Adrenal gland (tissue), 19 donors: Measurements from ENCODE around the gene DUSP21. TPM values are rescaled to one million over a fixed set of nuclear protein-coding genes. Genes with fewer than 3 reads are reported as not detected.

Experiments used
- DNase-seq, 7 donors: peaks; one replicate each; pipeline ENCODE4 v3.0.0-alpha.2; 2019 to 2020
- H3K27ac ChIP-seq, 5 donors: fragments of 200-600 bp; sonication (generic) in 4 of 5; 1 replicate in 3 of 5; 2 replicates in 2 of 5; pipeline versions ENCODE4 v1.5.1 to v1.8.0; 2016 to 2020; ENCODE audit warnings: mild to moderate bottlenecking in 1 of 5
- H3K27me3 ChIP-seq: fragments of 200-600 bp; 2 replicates; pipeline ENCODE4 v1.8.0; 2021
- H3K36me3 ChIP-seq, 2 donors: fragments of 200-600 bp; replicated peaks in 1 of 2; 1 replicate in 1 of 2; 2 replicates in 1 of 2; pipeline versions ENCODE4 v1.5.1 to v1.8.0; 2018 to 2022
- H3K4me1 ChIP-seq, 2 donors: fragments of 200-600 bp; replicated peaks in 1 of 2; 1 replicate in 1 of 2; 2 replicates in 1 of 2; pipeline versions ENCODE4 v1.5.1 to v1.8.0; 2018 to 2021
- H3K4me3 ChIP-seq, 4 donors: fragments of 200-600 bp; sonication (generic) in 3 of 4; one replicate each; pipeline ENCODE4 v1.5.1; 2016 to 2018
- H3K9me3 ChIP-seq, 3 donors: fragments of 200-600 bp; sonication (generic) in 1 of 3; replicated peaks in 1 of 3; 1 replicate in 2 of 3; 2 replicates in 1 of 3; pipeline versions ENCODE4 v1.5.1 to v1.8.0; 2016 to 2021
- POLR2A ChIP-seq, 2 donors: fragments of 450-650 bp; IDR thresholded peaks; one replicate each; pipeline ENCODE4 v1.6.1; 2017; ENCODE audit warnings: antibody characterized with exemption in 2 of 2, mild to moderate bottlenecking in 2 of 2, moderate library complexity in 1 of 2
- whole genome bisulfite sequencing, 4 donors: extraction: QIAGEN DNeasy Blood & Tissue Kit in 2 of 4; methylation state at CpG; one replicate each; pipeline versions ENCODE4 v1.1.5 to v1.1.7; 2013 to 2017; 5-methylcytosine and 5-hydroxymethylcytosine counted together
- intact Hi-C, 2 donors: fragments of 100-400 bp; cut with DNase I; formaldehyde crosslinking; loops; one replicate each; pipeline versions ENCODE4 v1.14.1 to v1.15.0; 2022 to 2023
- long read RNA-seq, 10 donors: library from polyadenylated mRNA in 3 of 10; unstranded in 2 of 10; stranded (forward) in 1 of 10; transcript quantifications; one replicate each; pipeline ENCODE4 v2.0.0 and lab custom pipeline, GENCODE V29; 2021 to 2026
- polyA plus RNA-seq, 3 donors: library from polyadenylated mRNA; stranded (reverse); fragments of 200-250 nt in 2 of 3; fragments of 350-450 nt in 1 of 3; fragmentation: Illumina TruSeq in 1 of 3; extraction: RNeasy Lipid Tissue Mini Kit (QIAGEN cat#74804) in 1 of 3; gene quantifications; one replicate each; pipeline ENCODE4 v1.2.3, GENCODE V29; 2013 to 2014
- total RNA-seq, 9 donors: library from RNA; depleted of rRNA in 4 of 9; stranded (reverse); fragments of >200 nt in 4 of 9; fragments of 120-200 nt in 1 of 9; fragmentation: NEBNext Ultra II Directional in 1 of 9; extraction: Animal tissue kit (Norgen Biotek cat#: 25700) in 1 of 9; gene quantifications; one replicate each; pipeline versions ENCODE4 v1.1.0 to v1.2.4, GENCODE V29; 2013 to 2023
- TF ChIP-seq, protein P1 (sequence below), 6 experiments: fragments of 450-650 bp in 4 of 6; fragments of 200-600 bp in 2 of 6; sonication (generic) in 1 of 6; IDR thresholded peaks; 1 replicate in 5 of 6; 2 replicates in 1 of 6; pipeline versions ENCODE4 v1.5.1 to v1.8.0; 2016 to 2021; ENCODE audit warnings: antibody characterized with exemption in 6 of 6, mild to moderate bottlenecking in 2 of 6, moderate library complexity in 1 of 6
- donor health status: healthy with polysubstance abuse.
- donor health status: Bipolar disorder and iron deficiency.
- donor health status: DM: yes; HTN: yes; CAD: no.
- donor health status: DM: no; HTN: no; CAD: no.
- donor health status: DM: no; HTN: no; CAD: no.
- donor health status: DM: yes; HTN: yes; CAD: no.

Gene DUSP21
- total RNA-seq (not detected), polyA plus RNA-seq (not detected)
- long read RNA-seq, donor 1: 0 reads
- long read RNA-seq, donor 2: 0 reads
- long read RNA-seq, donor 3: 0 reads
- long read RNA-seq, donor 4: 0 reads
- long read RNA-seq, donor 5: 0 reads
- long read RNA-seq, donor 6: 0 reads
- long read RNA-seq, donor 7: 0 reads
- long read RNA-seq, donor 8: 0 reads
- long read RNA-seq, donor 9: 0 reads
- long read RNA-seq, donor 10: 0 reads

DNA sequence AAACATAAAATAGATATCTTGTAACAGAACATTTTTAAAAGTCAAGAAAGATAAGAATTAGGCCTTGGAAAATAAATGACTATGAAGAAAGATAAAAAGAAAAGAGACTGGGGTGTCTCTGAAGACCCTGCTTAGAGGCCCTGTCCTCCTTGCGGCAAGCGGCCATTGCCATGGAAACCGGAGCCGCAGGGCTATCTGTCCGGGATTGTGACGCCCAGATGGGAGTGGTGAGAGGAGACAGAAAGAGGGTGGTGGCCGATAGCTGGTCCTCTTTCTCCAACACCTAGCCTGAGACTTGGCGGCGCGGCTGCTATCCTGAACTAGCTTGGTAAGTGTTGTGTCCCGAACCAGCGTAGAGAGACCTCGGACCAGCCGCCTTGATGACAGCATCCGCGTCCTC is at the start of gene DUSP21:
DUSP21 (plus strand) TSS at position 269 of the 400 bp plus-strand sequence; CDS start at position 381, 112 bp downstream.
- H3K27me3 ChIP-seq: no peaks in the 10 kb centered on the region
- WGBS, 4 donors: 74 to 91% (median 88%) methylated on average over 5 to 16 of the region's 16 CpGs
- no peaks in the 10 kb centered on the region for H3K4me1 ChIP-seq
- no peak for TF ChIP-seq POLR2A (IDR thresholded peaks at IDR 0.05)
- TF ChIP-seq, protein P1, sequence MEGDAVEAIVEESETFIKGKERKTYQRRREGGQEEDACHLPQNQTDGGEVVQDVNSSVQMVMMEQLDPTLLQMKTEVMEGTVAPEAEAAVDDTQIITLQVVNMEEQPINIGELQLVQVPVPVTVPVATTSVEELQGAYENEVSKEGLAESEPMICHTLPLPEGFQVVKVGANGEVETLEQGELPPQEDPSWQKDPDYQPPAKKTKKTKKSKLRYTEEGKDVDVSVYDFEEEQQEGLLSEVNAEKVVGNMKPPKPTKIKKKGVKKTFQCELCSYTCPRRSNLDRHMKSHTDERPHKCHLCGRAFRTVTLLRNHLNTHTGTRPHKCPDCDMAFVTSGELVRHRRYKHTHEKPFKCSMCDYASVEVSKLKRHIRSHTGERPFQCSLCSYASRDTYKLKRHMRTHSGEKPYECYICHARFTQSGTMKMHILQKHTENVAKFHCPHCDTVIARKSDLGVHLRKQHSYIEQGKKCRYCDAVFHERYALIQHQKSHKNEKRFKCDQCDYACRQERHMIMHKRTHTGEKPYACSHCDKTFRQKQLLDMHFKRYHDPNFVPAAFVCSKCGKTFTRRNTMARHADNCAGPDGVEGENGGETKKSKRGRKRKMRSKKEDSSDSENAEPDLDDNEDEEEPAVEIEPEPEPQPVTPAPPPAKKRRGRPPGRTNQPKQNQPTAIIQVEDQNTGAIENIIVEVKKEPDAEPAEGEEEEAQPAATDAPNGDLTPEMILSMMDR (IDR thresholded peaks at IDR 0.05): no peak
- H3K9me3 ChIP-seq: no peaks in the 10 kb centered on the region
- H3K36me3 ChIP-seq: no peaks in the 10 kb centered on the region
- intact Hi-C loops: no loop called here
- no peak within 1 kb of the TSS for H3K27ac ChIP-seq
- no peak for DNase-seq
- H3K4me3 ChIP-seq: no peak within 1 kb of the TSS

DNA sequence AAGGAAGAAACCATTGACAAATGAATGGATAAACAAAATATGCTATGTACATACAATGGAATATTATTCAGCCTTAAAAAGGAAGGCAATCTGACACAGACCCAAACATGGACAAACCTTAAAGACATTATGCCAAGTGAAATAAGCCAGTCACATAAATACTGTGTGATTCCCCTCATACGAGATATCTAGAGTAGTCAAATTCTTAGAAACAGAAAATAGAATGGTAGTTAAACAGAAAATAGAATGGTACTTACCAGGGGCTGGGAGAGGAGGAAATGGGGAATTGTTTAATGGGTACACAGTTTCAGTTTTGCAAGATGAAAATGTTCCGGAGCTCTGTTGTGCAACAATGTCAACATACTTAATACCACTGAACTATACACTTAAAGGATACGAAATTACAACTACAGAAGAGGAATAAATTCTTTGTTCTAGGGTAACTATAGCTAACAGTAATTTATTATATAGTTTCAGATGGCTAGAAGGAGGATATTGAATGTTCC is 47.8 kb upstream of the DUSP21 start:
- Histone ChIP-seq H3K36me3 (no peaks in the 10 kb centered on the region), H3K4me3 (no peak overlapping the region), H3K27me3 (no peaks in the 10 kb centered on the region), H3K9me3 (no peaks in the 10 kb centered on the region), H3K27ac (no peak overlapping the region), H3K4me1 (no peaks in the 10 kb centered on the region)
- TF ChIP-seq POLR2A (IDR thresholded peaks at IDR 0.05): no peak
- TF ChIP-seq, protein P1 (IDR thresholded peaks at IDR 0.05): no peak
- DNase-seq: no peak
- intact Hi-C loops: no loop called here
- 56 to 67% (median 57%) methylated on average over 3 of the region's 3 CpGs for WGBS, 4 donors

DNA sequence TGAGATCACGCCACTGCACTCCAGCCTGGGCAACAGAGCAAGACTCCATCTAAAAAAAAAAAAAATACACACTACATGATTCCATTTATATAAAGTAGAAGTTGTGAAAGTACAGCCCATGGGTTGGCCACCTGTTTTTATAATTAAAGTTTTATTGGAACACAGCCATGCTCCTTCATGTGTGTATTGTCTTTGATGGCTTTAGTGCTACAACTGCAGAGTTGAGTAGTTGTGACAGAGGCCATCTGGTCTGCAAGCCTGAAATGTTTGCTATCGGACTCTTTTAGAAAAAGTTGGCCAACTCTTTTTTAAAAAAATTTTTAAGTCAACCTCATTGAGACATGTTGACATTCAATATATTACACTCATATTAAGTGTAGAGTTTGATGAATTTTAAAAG is 41.2 kb upstream of the DUSP21 start:
- no peak for DNase-seq
- Histone ChIP-seq H3K27me3 (no peaks in the 10 kb centered on the region), H3K9me3 (no peaks in the 10 kb centered on the region), H3K27ac (no peak overlapping the region), H3K36me3 (no peaks in the 10 kb centered on the region), H3K4me3 (no peak overlapping the region), H3K4me1 (no peaks in the 10 kb centered on the region)
- intact Hi-C loops: no loop called here
- no peak for TF ChIP-seq POLR2A (IDR thresholded peaks at IDR 0.05)
- TF ChIP-seq, protein P1 (IDR thresholded peaks at IDR 0.05): no peak
- WGBS, 4 donors: 88 to 93% (median 91%) methylated on average over 2 of the region's 2 CpGs

DNA sequence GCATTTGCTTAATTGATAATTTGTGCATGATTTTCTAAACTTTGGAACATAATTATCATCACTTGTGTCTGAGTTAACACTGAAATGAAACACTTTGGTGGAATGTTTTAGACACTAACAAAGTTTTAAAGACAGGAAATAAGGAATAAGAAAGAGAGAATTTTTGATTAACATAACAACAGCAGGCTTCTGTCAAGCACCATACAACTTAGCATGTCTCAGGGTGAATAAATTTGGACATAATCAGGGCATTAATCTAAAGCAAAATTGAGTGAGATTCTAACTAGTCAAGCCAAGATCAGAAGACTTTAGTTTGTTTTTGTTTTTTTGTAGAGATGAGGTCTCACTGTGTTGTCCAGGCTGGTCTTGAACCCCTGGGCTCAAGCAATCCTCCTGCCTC is 28.1 kb upstream of the DUSP21 start:
- H3K9me3 ChIP-seq: no peaks in the 10 kb centered on the region
- intact Hi-C loops: no loop called here
- TF ChIP-seq POLR2A (IDR thresholded peaks at IDR 0.05): no peak
- peaks cover 2% of the 10 kb centered on the region for H3K27me3 ChIP-seq
- H3K27ac ChIP-seq: no peak overlapping the region
- no peaks in the 10 kb centered on the region for H3K36me3 ChIP-seq
- H3K4me3 ChIP-seq: no peak overlapping the region
- no peaks in the 10 kb centered on the region for H3K4me1 ChIP-seq
- no peak for DNase-seq

DNA sequence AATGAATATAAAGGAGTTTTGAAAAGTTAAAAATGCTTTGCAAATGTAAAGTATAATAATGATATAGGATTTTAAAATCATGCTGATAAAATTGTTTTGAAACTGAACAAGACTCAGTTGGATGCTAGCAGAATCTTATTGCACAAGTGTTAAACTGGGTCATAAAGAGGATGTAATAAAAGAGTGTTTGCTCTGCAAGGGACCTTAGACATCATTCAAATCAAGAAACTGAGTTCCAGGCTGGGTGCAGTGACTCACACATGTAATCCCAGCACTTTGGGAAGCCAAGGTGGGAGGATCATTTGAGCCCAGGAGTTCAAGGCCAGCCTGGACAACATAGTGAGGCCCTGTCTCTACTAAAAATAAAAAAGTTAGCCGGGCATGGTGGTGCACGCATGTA is 27.5 kb upstream of the DUSP21 start:
- Histone ChIP-seq H3K9me3 (no peaks in the 10 kb centered on the region), H3K27me3 (peaks cover 2% of the 10 kb centered on the region), H3K4me1 (no peaks in the 10 kb centered on the region), H3K27ac (no peak overlapping the region), H3K36me3 (no peaks in the 10 kb centered on the region), H3K4me3 (no peak overlapping the region)
- intact Hi-C loops: no loop called here
- whole genome bisulfite sequencing, 4 donors: 79 to 82% (median 81%) methylated on average over 2 of the region's 2 CpGs; no CpG with 5 or more reads in 1 of the 4 donors
- DNase-seq: no peak
- TF ChIP-seq, protein P1 (IDR thresholded peaks at IDR 0.05): no peak
- TF ChIP-seq POLR2A (IDR thresholded peaks at IDR 0.05): no peak
